Sigmoid colon (tissue), 7 donors: Measurements from ENCODE around the gene NOL7. TPM values are rescaled to one million over a fixed set of nuclear protein-coding genes. Genes with fewer than 3 reads are reported as not detected.

Experiments
- DNase-seq: peaks from one replicate; pipeline ENCODE4 v3.0.0-alpha.2; 2019
- H3K27ac ChIP-seq, 4 donors: fragments of 200-600 bp; sonication (generic); one replicate each; pipeline ENCODE4 v1.5.1; 2016 to 2019; ENCODE audit warnings: mild to moderate bottlenecking in 1 of 4
- H3K27me3 ChIP-seq, 3 donors: fragments of 200-600 bp; sonication (generic); one replicate each; pipeline ENCODE4 v1.5.1; 2019; ENCODE audit warnings: mild to moderate bottlenecking in 1 of 3
- H3K36me3 ChIP-seq, 4 donors: fragments of 200-600 bp; sonication (generic); one replicate each; pipeline ENCODE4 v1.5.1; 2016 to 2019
- H3K4me1 ChIP-seq, 4 donors: fragments of 200-600 bp; sonication (generic); one replicate each; pipeline ENCODE4 v1.5.1; 2017 to 2019
- H3K4me3 ChIP-seq, 4 donors: fragments of 200-600 bp; sonication (generic); one replicate each; pipeline ENCODE4 v1.5.1; 2017 to 2019; ENCODE audit warnings: mild to moderate bottlenecking in 2 of 4, moderate library complexity in 1 of 4
- H3K9me3 ChIP-seq, 4 donors: fragments of 200-600 bp in 3 of 4; sonication (generic) in 3 of 4; one replicate each; pipeline versions ENCODE4 v1.5.1 to v1.6.1; 2013 to 2019
- EP300 ChIP-seq, 4 donors: sonication (generic); formaldehyde crosslinking; IDR thresholded peaks; one replicate each; pipeline ENCODE4 v1.6.1; 2017; ENCODE audit warnings: antibody characterized with exemption in 4 of 4
- POLR2A ChIP-seq, 2 donors: fragments of 450-650 bp; IDR thresholded peaks; one replicate each; pipeline ENCODE4 v1.6.1; 2016; ENCODE audit warnings: antibody characterized with exemption in 2 of 2, mild to moderate bottlenecking in 2 of 2, moderate library complexity in 2 of 2
- POLR2AphosphoS5 ChIP-seq, 4 donors: sonication (generic); formaldehyde crosslinking; IDR thresholded peaks; one replicate each; pipeline ENCODE4 v1.6.1; 2017; ENCODE audit warnings: antibody characterized with exemption in 4 of 4
- WGBS, 2 donors: extraction: QIAGEN DNeasy Blood & Tissue Kit; methylation state at CpG; one replicate each; pipeline ENCODE4 v1.1.7; 2013; 5-methylcytosine and 5-hydroxymethylcytosine counted together
- intact Hi-C: fragments of 100-400 bp; cut with DNase I; formaldehyde crosslinking; loops from one replicate; pipeline ENCODE4 v1.15.1; 2023
- polyA plus RNA-seq, 3 donors: library from polyadenylated mRNA; stranded (reverse); fragments of 200-250 nt; gene quantifications; one replicate each; pipeline ENCODE4 v1.2.3, GENCODE V29; 2013
- total RNA-seq, 4 donors: library from RNA; depleted of rRNA; stranded (reverse); fragments of >200 nt; gene quantifications; one replicate each; pipeline ENCODE4 v1.1.0, GENCODE V29; 2016
- TF ChIP-seq, protein P1 (sequence below), 4 experiments: fragments of 450-650 bp in 3 of 4; fragments of 200-600 bp in 1 of 4; IDR thresholded peaks; one replicate each; pipeline ENCODE4 v1.5.1; 2016 to 2019; ENCODE audit warnings: antibody characterized with exemption in 4 of 4, mild to moderate bottlenecking in 3 of 4, moderate library complexity in 2 of 4
- donor health status: healthy with polysubstance abuse.
- donor health status: Bipolar disorder and iron deficiency.
- donor health status: healthy.

NOL7 gene
- total and polyA plus RNA-seq, 7 donors, result 72.2 to 97.6 (median 87.8) TPM

DNA sequence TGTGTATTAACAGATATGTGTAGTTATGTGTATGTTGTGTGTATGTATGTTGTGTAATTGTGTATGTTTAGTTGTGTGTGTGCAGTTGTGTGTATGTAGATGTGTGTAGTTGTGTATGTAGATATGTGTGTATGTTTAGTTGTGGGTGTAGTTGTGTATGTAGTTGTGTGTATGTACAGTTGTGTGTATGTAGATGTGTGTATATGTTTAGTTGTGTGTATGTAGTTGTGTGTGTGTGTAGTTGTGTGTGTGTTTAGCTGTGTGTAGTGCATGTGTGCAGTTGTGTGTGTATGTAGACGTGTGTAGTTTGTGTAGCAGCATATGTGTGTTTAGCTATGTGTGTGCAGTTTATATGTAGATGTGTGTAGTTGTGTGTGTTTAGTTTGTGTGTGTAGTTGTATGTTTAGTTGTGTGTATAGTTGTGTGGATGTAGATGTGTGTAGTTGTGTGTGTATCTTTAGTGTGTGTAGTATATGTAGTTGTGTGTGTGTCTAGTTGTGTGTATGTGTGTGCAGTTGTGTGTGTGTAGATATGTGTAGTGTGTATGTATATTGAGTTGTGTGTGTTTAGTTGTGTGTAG, 24.5 kb upstream of the NOL7 start:
- H3K36me3 ChIP-seq, result peaks cover 14 to 59% (median 20%) of the 10 kb centered on the region in 4 donors
- DNase-seq, result no peak
- TF ChIP-seq POLR2A (IDR thresholded peaks at IDR 0.05) (no peak), EP300 (IDR thresholded peaks at IDR 0.05) (no peak), POLR2AphosphoS5 (IDR thresholded peaks at IDR 0.05) (no peak)
- TF ChIP-seq, protein P1, sequence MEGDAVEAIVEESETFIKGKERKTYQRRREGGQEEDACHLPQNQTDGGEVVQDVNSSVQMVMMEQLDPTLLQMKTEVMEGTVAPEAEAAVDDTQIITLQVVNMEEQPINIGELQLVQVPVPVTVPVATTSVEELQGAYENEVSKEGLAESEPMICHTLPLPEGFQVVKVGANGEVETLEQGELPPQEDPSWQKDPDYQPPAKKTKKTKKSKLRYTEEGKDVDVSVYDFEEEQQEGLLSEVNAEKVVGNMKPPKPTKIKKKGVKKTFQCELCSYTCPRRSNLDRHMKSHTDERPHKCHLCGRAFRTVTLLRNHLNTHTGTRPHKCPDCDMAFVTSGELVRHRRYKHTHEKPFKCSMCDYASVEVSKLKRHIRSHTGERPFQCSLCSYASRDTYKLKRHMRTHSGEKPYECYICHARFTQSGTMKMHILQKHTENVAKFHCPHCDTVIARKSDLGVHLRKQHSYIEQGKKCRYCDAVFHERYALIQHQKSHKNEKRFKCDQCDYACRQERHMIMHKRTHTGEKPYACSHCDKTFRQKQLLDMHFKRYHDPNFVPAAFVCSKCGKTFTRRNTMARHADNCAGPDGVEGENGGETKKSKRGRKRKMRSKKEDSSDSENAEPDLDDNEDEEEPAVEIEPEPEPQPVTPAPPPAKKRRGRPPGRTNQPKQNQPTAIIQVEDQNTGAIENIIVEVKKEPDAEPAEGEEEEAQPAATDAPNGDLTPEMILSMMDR (IDR thresholded peaks at IDR 0.05), result no peak
- no peak overlapping the region for H3K4me3 ChIP-seq
- WGBS, 2 donors, result 88 to 93% methylated on average over 1 of the region's 1 CpG
- no peak overlapping the region for H3K27ac ChIP-seq
- no peaks in the 10 kb centered on the region for H3K27me3 ChIP-seq
- intact Hi-C loops, result no loop called here
- no peaks in the 10 kb centered on the region for H3K9me3 ChIP-seq
- no peaks in the 10 kb centered on the region for H3K4me1 ChIP-seq

DNA sequence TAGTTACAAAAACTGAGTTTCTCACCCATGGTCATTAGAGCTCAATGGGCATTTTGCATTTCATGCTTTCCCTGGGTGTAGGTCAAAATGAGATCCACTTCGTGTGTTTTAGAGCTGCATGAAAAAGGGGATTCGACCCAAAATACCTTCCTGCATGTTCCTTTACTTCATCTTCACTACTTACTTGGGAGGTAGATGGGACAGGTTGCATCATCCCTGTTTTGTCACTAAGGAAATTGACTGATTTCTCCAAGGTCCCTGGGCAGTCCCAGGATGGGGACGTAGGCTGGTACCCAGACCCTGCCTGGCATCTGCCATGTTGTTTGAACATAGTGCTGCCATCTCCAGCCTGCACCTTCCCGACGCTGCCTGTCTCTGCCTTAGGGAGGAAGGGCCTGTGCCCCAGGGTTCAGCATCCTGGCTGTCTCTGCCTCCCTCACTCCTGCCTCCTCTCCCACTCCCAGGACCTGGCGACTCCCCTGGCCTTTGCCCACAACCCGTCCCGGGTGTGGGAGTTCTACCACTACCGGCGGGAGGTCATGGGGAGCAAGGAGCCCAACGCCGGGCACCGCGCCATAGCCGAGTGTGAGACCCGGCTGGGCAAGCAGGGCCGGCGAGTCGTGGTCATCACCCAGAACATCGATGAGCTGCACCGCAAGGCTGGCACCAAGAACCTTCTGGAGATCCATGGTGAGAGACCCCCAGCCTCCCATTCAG, 23.8 kb upstream of the NOL7 start:
- WGBS, 2 donors, result 96% methylated on average over 21 of the region's 21 CpGs
- Histone ChIP-seq H3K4me3 (no peak overlapping the region), H3K36me3 (peaks cover 14 to 66% (median 25%) of the 10 kb centered on the region in 4 donors), H3K27me3 (no peaks in the 10 kb centered on the region), H3K9me3 (no peaks in the 10 kb centered on the region), H3K27ac (no peak overlapping the region), H3K4me1 (no peaks in the 10 kb centered on the region)
- DNase-seq, result no peak
- TF ChIP-seq EP300 (IDR thresholded peaks at IDR 0.05) (no peak), POLR2A (IDR thresholded peaks at IDR 0.05) (no peak), POLR2AphosphoS5 (IDR thresholded peaks at IDR 0.05) (no peak)
- TF ChIP-seq, protein P1 (IDR thresholded peaks at IDR 0.05), result no peak
- intact Hi-C loops, result no loop called here

DNA sequence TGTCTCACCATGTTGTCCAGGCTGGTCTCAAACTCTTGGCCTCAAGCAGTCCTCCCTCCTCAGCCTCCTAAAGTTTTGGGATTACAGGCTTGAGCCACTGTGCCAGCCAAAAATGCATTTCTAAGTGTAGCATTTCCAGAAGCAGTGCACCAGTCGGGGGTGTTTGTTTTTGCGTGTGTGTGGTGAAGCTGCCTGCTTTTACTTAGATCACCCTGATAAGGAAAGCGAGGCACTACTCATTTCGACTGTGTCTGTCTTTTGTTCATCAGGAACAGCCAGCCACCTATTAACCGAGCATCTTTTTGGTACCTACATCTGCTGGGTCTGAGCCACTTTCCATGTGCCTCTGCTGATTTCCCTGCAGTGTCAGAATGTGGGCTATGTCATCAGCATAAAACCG, 22.0 kb upstream of the NOL7 start:
- peaks cover 3 to 74% (median 26%) of the 10 kb centered on the region in 4 donors for H3K36me3 ChIP-seq
- TF ChIP-seq POLR2A (IDR thresholded peaks at IDR 0.05) (no peak), POLR2AphosphoS5 (IDR thresholded peaks at IDR 0.05) (no peak)
- H3K4me1 ChIP-seq, result no peaks in the 10 kb centered on the region
- intact Hi-C loops, result no loop called here
- H3K9me3 ChIP-seq, result no peaks in the 10 kb centered on the region
- no peak overlapping the region for H3K27ac ChIP-seq
- no peak for DNase-seq
- 76 to 93% methylated on average over 6 of the region's 6 CpGs for WGBS, 2 donors
- H3K27me3 ChIP-seq, result no peaks in the 10 kb centered on the region
- no peak overlapping the region for H3K4me3 ChIP-seq

DNA sequence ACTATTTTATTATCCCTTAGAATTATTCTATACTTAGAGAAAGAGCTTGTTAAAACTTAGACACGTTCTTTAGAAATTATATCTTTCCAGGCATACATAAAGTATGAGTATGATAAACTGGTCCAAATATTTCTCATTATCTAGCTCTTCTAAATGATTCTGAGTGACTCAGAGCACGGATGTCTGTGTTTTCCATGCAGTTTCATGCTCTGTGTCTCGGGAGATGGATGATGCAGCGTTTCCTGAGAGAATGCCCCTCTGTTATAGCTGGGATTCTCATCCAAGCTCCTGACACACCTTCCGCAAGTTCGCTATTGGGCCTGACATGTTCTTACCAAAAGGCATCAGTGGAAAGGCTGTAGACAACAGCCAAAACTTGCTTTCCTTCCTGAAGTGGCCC, 21.4 kb upstream of the NOL7 start:
- TF ChIP-seq, protein P1 (IDR thresholded peaks at IDR 0.05), result no peak
- TF ChIP-seq EP300 (IDR thresholded peaks at IDR 0.05), result no peak
- no peak for TF ChIP-seq POLR2AphosphoS5 (IDR thresholded peaks at IDR 0.05)
- no peak for TF ChIP-seq POLR2A (IDR thresholded peaks at IDR 0.05)
- no peaks in the 10 kb centered on the region for H3K27me3 ChIP-seq

DNA sequence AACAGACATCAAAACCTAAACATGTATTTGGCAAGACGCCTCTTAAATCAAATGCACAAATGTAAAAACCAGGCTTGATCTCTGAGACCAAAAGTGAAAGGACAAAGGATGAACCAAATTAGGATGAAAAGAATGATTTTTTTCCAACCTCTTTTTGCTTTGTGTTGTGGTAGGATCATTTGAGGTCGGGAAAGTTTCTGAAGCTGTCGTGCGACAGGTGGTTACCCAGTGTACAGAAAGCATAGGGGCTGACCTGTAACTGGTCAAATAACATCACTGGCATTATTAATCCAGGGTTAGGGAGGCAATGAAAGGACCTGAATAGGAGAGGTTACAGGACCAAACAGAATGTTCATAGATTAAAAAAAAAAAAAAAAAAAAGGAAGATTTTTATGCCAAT, 18.1 kb upstream of the NOL7 start:
- Histone ChIP-seq H3K4me3 (no peak overlapping the region), H3K27me3 (no peaks in the 10 kb centered on the region), H3K4me1 (no peaks in the 10 kb centered on the region), H3K36me3 (peaks cover 0 to 91% (median 29%) of the 10 kb centered on the region in 4 donors), H3K9me3 (no peaks in the 10 kb centered on the region), H3K27ac (no peak overlapping the region)
- TF ChIP-seq, protein P1 (IDR thresholded peaks at IDR 0.05), result no peak
- no peak for TF ChIP-seq EP300 (IDR thresholded peaks at IDR 0.05)
- TF ChIP-seq POLR2A (IDR thresholded peaks at IDR 0.05), result no peak
- 93 to 95% methylated on average over 4 of the region's 4 CpGs for WGBS, 2 donors
- intact Hi-C loops, result no loop called here
- DNase-seq, result no peak

More for the DNA sequence above, 21.4 kb upstream of the NOL7 start:
- intact Hi-C loops, result no loop called here
- no peak for DNase-seq
- Histone ChIP-seq H3K4me3 (no peak overlapping the region), H3K27ac (no peak overlapping the region), H3K9me3 (no peaks in the 10 kb centered on the region), H3K36me3 (peaks cover 0 to 73% (median 26%) of the 10 kb centered on the region in 4 donors), H3K4me1 (no peaks in the 10 kb centered on the region)
- 91 to 94% methylated on average over 6 of the region's 6 CpGs for WGBS, 2 donors
